Neural cell (in vitro differentiated cells): ENCODE data around the gene SLX4IP. TPM values are rescaled to one million over a fixed set of nuclear protein-coding genes. Genes with fewer than 3 reads are reported as not detected.
"Not testable (repeated sequence)": the region's sequence is repeated elsewhere in the genome, so short reads cannot be mapped to it uniquely, and the experiment has no call there.

ENCODE experiments used
- H2AFZ ChIP-seq: fragments of 200-600, 300-800 bp; sonication (generic), shearing (Covaris generic); 2 replicates; pipeline ENCODE4 v1.6.0; 2014; ENCODE audit warnings: low read depth, mild to moderate bottlenecking, antibody characterized with exemption, low read length, moderate library complexity
- H3F3A ChIP-seq: fragments of 200-600 bp; shearing (Covaris generic); 2 replicates; pipeline ENCODE4 v1.6.1; 2016; ENCODE audit warnings: mild to moderate bottlenecking, moderate library complexity, mixed read lengths, antibody characterized with exemption, low read length; ENCODE audit not compliant: insufficient read depth, poor library complexity, severe bottlenecking
- H3K27ac ChIP-seq: fragments of 200-600, 300-800 bp; sonication (generic), shearing (Covaris generic); 2 replicates; pipeline ENCODE4 v1.5.1; 2014; ENCODE audit warnings: mild to moderate bottlenecking, low read length, moderate library complexity
- H3K27me3 ChIP-seq: fragments of 300-800, 200-600 bp; sonication (generic), shearing (Covaris generic); 2 replicates; pipeline ENCODE4 v1.6.0; 2014; ENCODE audit warnings: mild to moderate bottlenecking, low read depth, low read length, moderate library complexity; ENCODE audit not compliant: insufficient read depth
- H3K36me3 ChIP-seq: fragments of 300-800, 200-600 bp; sonication (generic), shearing (Covaris generic); 2 replicates; pipeline ENCODE4 v1.5.1; 2014; ENCODE audit warnings: mild to moderate bottlenecking, antibody characterized with exemption, low read length, moderate library complexity; ENCODE audit not compliant: insufficient read depth
- H3K4me2 ChIP-seq: fragments of 300-800, 200-600 bp; sonication (generic), shearing (Covaris generic); 2 replicates; pipeline ENCODE4 v1.6.0; 2014; ENCODE audit warnings: mild to moderate bottlenecking, low read length
- H3K4me3 ChIP-seq: fragments of 300-800, 200-600 bp; sonication (generic), shearing (Covaris generic); 2 replicates; pipeline ENCODE4 v1.5.1; 2014; ENCODE audit warnings: mild to moderate bottlenecking, low read length, moderate library complexity
- H3K79me2 ChIP-seq: fragments of 200-600 bp; shearing (Covaris generic); replicated peaks from 2 replicates; pipeline ENCODE4 v1.6.0; 2014; ENCODE audit warnings: mild to moderate bottlenecking, low read length, moderate library complexity; ENCODE audit not compliant: insufficient read depth
- H3K9ac ChIP-seq: fragments of 300-800, 200-600 bp; sonication (generic), shearing (Covaris generic); 2 replicates; pipeline ENCODE4 v1.6.1; 2016; ENCODE audit warnings: mild to moderate bottlenecking, low read length, mixed read lengths
- H3K9me2 ChIP-seq: fragments of 200-600 bp; shearing (Covaris generic); 2 replicates; pipeline ENCODE4 v1.6.1; 2016; ENCODE audit warnings: mild to moderate bottlenecking, low read length, mixed read lengths; ENCODE audit not compliant: insufficient read depth
- H3K9me3 ChIP-seq: fragments of 200-600, 300-800 bp; sonication (generic), shearing (Covaris generic); 2 replicates; pipeline ENCODE4 v1.6.1; 2016; ENCODE audit warnings: mild to moderate bottlenecking, mixed run types, low read length, moderate library complexity, mixed read lengths
- H4K20me1 ChIP-seq: fragments of 200-600 bp; shearing (Covaris generic); 2 replicates; pipeline ENCODE4 v1.6.1; 2016; ENCODE audit warnings: mild to moderate bottlenecking, mixed run types; ENCODE audit not compliant: insufficient read depth
- EP300 ChIP-seq: fragments of 450-650 bp; conservative IDR thresholded peaks from 2 replicates; pipeline ENCODE4 v1.6.1; 2014; ENCODE audit warnings: antibody characterized with exemption, mild to moderate bottlenecking, moderate library complexity; ENCODE audit not compliant: poor library complexity, severe bottlenecking
- EZH2 ChIP-seq: fragments of 200-600, 300-800 bp; shearing (Covaris generic), sonication (generic); IDR thresholded peaks from 2 replicates; pipeline ENCODE4 v1.6.1; 2014; ENCODE audit warnings: antibody characterized with exemption, low read length, borderline replicate concordance, mild to moderate bottlenecking; ENCODE audit not compliant: insufficient read depth, poor library complexity, severe bottlenecking
- MXI1 ChIP-seq: fragments of 450-650 bp; conservative IDR thresholded peaks from 2 replicates; pipeline ENCODE4 v1.6.1; 2014; ENCODE audit warnings: antibody characterized with exemption, mild to moderate bottlenecking; ENCODE audit not compliant: poor library complexity, severe bottlenecking
- POLR2AphosphoS5 ChIP-seq: IDR thresholded peaks from 2 replicates; pipeline ENCODE4 v1.6.1; 2012
- RAD21 ChIP-seq: fragments of 450-650 bp; conservative IDR thresholded peaks from 2 replicates; pipeline ENCODE4 v1.6.1; 2014; ENCODE audit warnings: antibody characterized with exemption, mild to moderate bottlenecking, moderate library complexity
- SMC3 ChIP-seq: fragments of 450-650 bp; conservative IDR thresholded peaks from 2 replicates; pipeline ENCODE4 v1.6.1; 2014; ENCODE audit warnings: antibody characterized with exemption, mild to moderate bottlenecking, moderate library complexity; ENCODE audit not compliant: poor library complexity
- TAF1 ChIP-seq: IDR thresholded peaks from 2 replicates; pipeline ENCODE4 v1.6.1; 2012; ENCODE audit warnings: low read depth
- polyA plus RNA-seq: library from polyadenylated mRNA; depleted of rRNA; stranded (reverse); fragments of >200 nt; gene quantifications from 2 replicates; pipeline ENCODE4 v1.2.3, GENCODE V29; 2014
- TF ChIP-seq, protein P1 (sequence below): IDR thresholded peaks from 2 replicates; pipeline ENCODE4 v1.6.1; 2012; ENCODE audit warnings: borderline replicate concordance
- TF ChIP-seq, protein P2 (sequence below): fragments of 450-650 bp; IDR thresholded peaks from 2 replicates; pipeline ENCODE4 v1.5.1; 2014; ENCODE audit warnings: antibody characterized with exemption, mild to moderate bottlenecking, moderate library complexity; ENCODE audit not compliant: poor library complexity, severe bottlenecking

SLX4IP gene
- polyA plus RNA-seq, 1 donor from 2014 or later = 6.4 TPM

DNA sequence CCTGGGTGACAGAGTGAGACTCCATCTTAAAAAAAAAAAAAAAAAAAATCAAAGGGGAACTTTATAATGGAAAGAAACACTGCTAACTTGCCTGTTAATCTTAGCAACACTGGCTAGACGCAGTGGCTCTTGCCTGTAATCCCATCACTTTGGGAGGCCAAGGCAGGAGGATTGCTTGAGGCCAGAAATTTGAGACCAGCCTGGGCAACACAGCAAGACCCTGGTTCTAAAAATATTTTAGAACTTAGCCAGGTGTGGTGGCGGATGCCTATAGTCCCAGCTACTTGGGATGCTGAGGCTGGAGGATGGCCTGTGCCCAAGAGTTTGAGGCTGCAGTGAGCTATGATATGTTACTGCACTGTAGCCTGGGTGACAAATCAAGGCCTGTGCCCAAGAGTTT, 17.9 kb upstream of the SLX4IP start:
- H3K4me2 ChIP-seq, H3K79me2 ChIP-seq, H3K9me2 ChIP-seq, H3K9me3 ChIP-seq, H2AFZ ChIP-seq, H4K20me1 ChIP-seq, H3K36me3 ChIP-seq, H3K27me3 ChIP-seq, H3K27ac ChIP-seq, H3F3A ChIP-seq, H3K9ac ChIP-seq, H3K4me3 ChIP-seq: not testable (repeated sequence)

DNA sequence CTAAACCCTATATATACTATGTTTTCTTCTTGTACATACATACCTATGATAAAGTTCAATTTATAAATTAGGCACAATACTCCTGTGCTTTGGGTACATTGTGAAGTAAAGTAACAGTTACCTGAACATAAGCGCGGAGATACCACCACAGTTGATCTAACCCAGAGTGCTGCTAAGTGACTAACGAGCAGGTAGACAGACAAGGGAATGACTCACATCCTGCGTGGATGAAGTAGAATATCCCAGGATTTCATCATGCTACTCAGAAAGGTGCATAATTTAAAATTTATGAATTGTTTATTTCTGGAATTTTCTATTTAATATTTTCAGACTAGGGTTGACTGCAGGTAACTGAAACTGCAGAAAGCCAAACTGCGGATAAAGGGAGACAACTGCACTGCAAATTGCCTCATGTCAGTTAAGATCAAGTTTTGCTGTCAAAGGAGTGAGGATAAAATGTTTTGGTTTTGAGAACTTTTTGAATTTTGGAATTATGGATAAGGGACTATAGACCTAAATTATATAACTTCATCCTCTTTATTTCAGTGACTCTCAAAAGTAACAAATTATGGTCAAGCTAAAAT, 15.5 kb upstream of the SLX4IP start:
- no peaks in the 10 kb centered on the region for H3F3A ChIP-seq
- H3K27me3 ChIP-seq = no peaks in the 10 kb centered on the region
- no peaks in the 10 kb centered on the region for H3K9me2 ChIP-seq
- no peak overlapping the region for H3K4me3 ChIP-seq
- H3K27ac ChIP-seq = no peak overlapping the region
- H3K36me3 ChIP-seq = no peaks in the 10 kb centered on the region
- H3K9me3 ChIP-seq = no peaks in the 10 kb centered on the region
- TF ChIP-seq EP300 (no peak), EZH2 (no peak), SMC3 (no peak), TAF1 (no peak), RAD21 (no peak), POLR2AphosphoS5 (no peak), MXI1 (no peak)
- TF ChIP-seq, protein P1, sequence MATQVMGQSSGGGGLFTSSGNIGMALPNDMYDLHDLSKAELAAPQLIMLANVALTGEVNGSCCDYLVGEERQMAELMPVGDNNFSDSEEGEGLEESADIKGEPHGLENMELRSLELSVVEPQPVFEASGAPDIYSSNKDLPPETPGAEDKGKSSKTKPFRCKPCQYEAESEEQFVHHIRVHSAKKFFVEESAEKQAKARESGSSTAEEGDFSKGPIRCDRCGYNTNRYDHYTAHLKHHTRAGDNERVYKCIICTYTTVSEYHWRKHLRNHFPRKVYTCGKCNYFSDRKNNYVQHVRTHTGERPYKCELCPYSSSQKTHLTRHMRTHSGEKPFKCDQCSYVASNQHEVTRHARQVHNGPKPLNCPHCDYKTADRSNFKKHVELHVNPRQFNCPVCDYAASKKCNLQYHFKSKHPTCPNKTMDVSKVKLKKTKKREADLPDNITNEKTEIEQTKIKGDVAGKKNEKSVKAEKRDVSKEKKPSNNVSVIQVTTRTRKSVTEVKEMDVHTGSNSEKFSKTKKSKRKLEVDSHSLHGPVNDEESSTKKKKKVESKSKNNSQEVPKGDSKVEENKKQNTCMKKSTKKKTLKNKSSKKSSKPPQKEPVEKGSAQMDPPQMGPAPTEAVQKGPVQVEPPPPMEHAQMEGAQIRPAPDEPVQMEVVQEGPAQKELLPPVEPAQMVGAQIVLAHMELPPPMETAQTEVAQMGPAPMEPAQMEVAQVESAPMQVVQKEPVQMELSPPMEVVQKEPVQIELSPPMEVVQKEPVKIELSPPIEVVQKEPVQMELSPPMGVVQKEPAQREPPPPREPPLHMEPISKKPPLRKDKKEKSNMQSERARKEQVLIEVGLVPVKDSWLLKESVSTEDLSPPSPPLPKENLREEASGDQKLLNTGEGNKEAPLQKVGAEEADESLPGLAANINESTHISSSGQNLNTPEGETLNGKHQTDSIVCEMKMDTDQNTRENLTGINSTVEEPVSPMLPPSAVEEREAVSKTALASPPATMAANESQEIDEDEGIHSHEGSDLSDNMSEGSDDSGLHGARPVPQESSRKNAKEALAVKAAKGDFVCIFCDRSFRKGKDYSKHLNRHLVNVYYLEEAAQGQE = no peak
- TF ChIP-seq, protein P2, sequence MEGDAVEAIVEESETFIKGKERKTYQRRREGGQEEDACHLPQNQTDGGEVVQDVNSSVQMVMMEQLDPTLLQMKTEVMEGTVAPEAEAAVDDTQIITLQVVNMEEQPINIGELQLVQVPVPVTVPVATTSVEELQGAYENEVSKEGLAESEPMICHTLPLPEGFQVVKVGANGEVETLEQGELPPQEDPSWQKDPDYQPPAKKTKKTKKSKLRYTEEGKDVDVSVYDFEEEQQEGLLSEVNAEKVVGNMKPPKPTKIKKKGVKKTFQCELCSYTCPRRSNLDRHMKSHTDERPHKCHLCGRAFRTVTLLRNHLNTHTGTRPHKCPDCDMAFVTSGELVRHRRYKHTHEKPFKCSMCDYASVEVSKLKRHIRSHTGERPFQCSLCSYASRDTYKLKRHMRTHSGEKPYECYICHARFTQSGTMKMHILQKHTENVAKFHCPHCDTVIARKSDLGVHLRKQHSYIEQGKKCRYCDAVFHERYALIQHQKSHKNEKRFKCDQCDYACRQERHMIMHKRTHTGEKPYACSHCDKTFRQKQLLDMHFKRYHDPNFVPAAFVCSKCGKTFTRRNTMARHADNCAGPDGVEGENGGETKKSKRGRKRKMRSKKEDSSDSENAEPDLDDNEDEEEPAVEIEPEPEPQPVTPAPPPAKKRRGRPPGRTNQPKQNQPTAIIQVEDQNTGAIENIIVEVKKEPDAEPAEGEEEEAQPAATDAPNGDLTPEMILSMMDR = no peak
- peaks cover 4% of the 10 kb centered on the region for H3K79me2 ChIP-seq
- no peak overlapping the region for H3K9ac ChIP-seq
- no peak overlapping the region for H3K4me2 ChIP-seq
- no peak overlapping the region for H2AFZ ChIP-seq
- no peaks in the 10 kb centered on the region for H4K20me1 ChIP-seq

DNA sequence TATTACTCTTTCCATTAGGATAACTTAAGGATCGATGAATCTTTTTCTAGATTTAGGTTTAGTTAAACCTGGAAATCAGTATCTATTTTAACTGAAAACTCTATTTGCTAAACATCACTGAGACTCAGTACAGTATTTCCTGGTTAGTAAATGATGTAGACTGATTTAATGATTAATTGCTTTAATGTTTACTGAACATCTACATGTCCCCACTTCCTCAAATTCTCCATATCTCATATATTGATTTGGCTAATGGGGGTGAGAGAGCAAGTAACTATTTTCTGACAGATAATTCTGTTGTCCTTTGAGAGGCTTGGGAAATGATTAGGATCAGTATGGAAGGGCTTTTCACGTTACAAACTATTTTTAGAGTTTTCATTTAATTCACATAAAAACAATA, 11.4 kb upstream of the SLX4IP start:
- no peaks in the 10 kb centered on the region for H3K9me3 ChIP-seq
- H4K20me1 ChIP-seq = no peaks in the 10 kb centered on the region
- no peaks in the 10 kb centered on the region for H3F3A ChIP-seq
- no peak overlapping the region for H2AFZ ChIP-seq
- no peak overlapping the region for H3K9ac ChIP-seq
- no peak overlapping the region for H3K4me3 ChIP-seq
- no peak for TF ChIP-seq SMC3
- no peak for TF ChIP-seq EZH2
- TF ChIP-seq, protein P1 = no peak
- TF ChIP-seq, protein P2 = no peak
- no peak for TF ChIP-seq POLR2AphosphoS5
- TF ChIP-seq EP300 = no peak
- no peak for TF ChIP-seq RAD21
- no peak for TF ChIP-seq MXI1
- H3K9me2 ChIP-seq = no peaks in the 10 kb centered on the region
- no peak overlapping the region for H3K27ac ChIP-seq
- H3K79me2 ChIP-seq = no peaks in the 10 kb centered on the region
- no peaks in the 10 kb centered on the region for H3K36me3 ChIP-seq
- no peaks in the 10 kb centered on the region for H3K27me3 ChIP-seq
- H3K4me2 ChIP-seq = no peak overlapping the region
